ENCODE data around the gene PRR36. TPM values are rescaled to one million over a fixed set of nuclear protein-coding genes. Genes with fewer than 3 reads are reported as not detected.

Gene PRR36
- total RNA-seq, 1 experiment from 2014 or later = 21.9 TPM

DNA sequence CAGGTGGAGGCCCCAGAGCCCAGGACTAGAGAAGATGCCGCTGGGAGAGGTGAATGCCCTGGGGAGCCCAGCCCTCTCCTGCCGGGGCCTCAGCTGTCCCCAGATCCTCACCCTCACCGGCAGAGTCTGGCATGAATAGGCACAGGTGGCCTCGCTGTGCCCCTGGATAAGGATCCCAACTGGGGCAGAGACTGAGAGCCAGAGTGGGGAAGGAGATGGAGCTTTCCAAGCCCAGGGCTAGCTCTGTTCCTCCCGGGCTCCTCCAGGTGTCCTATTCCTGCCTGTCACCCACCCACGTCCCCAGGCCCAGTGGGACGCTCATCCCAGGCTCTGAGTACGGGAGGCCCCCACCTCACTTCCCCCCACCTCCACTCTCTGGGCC is 16.5 kb downstream of the PRR36 start:
- H3K27me3 Mint-ChIP-seq (ENCODE audit: low read depth) = peaks cover 65% of the 10 kb centered on the region
- H3K4me3 Mint-ChIP-seq = peak overlapping the region; percentile 59
- H3K27ac Mint-ChIP-seq = no peak overlapping the region

DNA sequence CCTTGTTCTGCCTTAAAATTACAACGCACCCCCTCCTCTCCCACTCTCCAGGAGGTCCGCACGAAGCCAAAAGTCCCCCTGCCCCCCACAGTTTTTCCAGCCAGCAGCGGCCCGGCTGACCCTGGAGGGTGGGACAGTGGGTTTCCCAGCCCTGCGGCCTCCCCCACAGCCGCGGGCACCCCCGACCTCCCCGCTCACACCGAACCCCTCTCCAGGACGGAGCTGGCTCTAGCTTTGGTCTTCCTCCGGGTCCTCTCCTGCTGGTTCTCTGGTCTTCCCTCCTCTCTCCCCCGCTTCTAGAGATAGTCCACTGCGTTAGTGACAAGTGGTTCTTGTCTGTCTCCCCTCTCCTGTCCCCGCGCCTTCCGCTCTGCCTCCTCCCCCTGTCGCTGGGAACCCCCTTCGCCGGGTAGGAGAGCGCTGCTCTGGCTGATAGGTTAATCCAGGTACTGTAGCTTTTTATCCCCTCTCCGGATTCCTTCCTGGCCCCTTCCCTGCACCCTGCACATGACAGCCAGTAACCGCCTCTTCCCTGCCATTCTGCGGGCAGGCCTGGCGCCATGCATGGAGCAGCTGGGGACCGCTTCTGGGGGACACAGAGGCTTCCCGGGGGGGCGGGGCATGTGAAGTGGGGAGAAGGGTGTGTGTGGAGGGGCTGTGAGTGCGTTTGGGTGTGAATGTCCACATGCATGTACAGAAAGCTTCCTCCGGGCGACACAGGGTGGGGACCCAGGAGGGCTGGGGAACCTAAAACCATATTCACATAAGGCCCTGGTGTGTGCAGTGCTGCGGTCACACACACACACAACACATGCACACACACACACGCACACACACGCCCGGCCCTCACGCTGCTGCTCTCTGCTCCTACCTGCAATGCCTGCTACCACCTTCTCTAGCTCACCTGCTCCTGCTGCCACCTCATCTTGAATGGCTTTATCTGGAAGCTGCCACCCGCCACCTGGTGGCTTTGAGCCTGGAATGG is 17.2 kb downstream of the PRR36 start:
- ATAC-seq = no peak
- CTCF ChIA-PET = interaction anchor here (0.6 to 3.1 kb wide), 20 partner anchors 12 to 663 kb away, joined by 3 to 65 read pairs (median 7); partner anchors contain the start of genes LRRC8E, MAP2K7, SNAPC2 and TIMM44
- peaks cover 17% of the 10 kb centered on the region for H3K4me1 Mint-ChIP-seq
- peaks cover 64% of the 10 kb centered on the region for H3K27me3 Mint-ChIP-seq (ENCODE audit: low read depth)
- POLR2A ChIA-PET = interaction anchor here (0.6 to 2.6 kb wide), 4 partner anchors 12 to 138 kb away, joined by 4 to 19 read pairs (median 8); no protein-coding TSS in a partner anchor
- no peak overlapping the region for H3K4me3 Mint-ChIP-seq
- no peaks in the 10 kb centered on the region for H3K36me3 Mint-ChIP-seq
- no peak overlapping the region for H3K27ac Mint-ChIP-seq
- no peak for TF ChIP-seq ELF4 (CRISPR knock-in tag; IDR thresholded peaks at IDR 0.05; ENCODE audit: low read depth)
- TF ChIP-seq, protein P1, sequence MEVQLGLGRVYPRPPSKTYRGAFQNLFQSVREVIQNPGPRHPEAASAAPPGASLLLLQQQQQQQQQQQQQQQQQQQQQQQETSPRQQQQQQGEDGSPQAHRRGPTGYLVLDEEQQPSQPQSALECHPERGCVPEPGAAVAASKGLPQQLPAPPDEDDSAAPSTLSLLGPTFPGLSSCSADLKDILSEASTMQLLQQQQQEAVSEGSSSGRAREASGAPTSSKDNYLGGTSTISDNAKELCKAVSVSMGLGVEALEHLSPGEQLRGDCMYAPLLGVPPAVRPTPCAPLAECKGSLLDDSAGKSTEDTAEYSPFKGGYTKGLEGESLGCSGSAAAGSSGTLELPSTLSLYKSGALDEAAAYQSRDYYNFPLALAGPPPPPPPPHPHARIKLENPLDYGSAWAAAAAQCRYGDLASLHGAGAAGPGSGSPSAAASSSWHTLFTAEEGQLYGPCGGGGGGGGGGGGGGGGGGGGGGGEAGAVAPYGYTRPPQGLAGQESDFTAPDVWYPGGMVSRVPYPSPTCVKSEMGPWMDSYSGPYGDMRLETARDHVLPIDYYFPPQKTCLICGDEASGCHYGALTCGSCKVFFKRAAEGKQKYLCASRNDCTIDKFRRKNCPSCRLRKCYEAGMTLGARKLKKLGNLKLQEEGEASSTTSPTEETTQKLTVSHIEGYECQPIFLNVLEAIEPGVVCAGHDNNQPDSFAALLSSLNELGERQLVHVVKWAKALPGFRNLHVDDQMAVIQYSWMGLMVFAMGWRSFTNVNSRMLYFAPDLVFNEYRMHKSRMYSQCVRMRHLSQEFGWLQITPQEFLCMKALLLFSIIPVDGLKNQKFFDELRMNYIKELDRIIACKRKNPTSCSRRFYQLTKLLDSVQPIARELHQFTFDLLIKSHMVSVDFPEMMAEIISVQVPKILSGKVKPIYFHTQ (CRISPR knock-in tag; IDR thresholded peaks at IDR 0.05) = no peak
- no peak for DNase-seq (ENCODE audit: low spot score)
- no peaks in the 10 kb centered on the region for H3K9me3 Mint-ChIP-seq

More for the DNA sequence above, 16.5 kb downstream of the PRR36 start:
- TF ChIP-seq JAZF1 (CRISPR knock-in tag; IDR thresholded peaks at IDR 0.05) (no peak), SP1 (CRISPR knock-in tag; conservative IDR thresholded peaks at IDR 0.05) (0 out of 2 replicates have a peak, but pooled peaks have one; percentile 16)
- ATAC-seq = no peak
- Mint-ChIP-seq H3K9me3 (no peaks in the 10 kb centered on the region), H3K36me3 (no peaks in the 10 kb centered on the region), H3K4me1 (peaks cover 17% of the 10 kb centered on the region)
- CTCF ChIA-PET = interaction anchor here (0.6 to 3.1 kb wide), 31 partner anchors 8 to 317 kb away, joined by 3 to 65 read pairs (median 4); partner anchors contain the start of genes CLEC4M, LRRC8E, MAP2K7 and SNAPC2
- no peak for DNase-seq (ENCODE audit: low spot score)
- POLR2A ChIA-PET = interaction anchor here (0.6 to 2.6 kb wide), 7 partner anchors 12 to 138 kb away, joined by 3 to 19 read pairs (median 5); partner anchors contain the start of genes MAP2K7 and SNAPC2

DNA sequence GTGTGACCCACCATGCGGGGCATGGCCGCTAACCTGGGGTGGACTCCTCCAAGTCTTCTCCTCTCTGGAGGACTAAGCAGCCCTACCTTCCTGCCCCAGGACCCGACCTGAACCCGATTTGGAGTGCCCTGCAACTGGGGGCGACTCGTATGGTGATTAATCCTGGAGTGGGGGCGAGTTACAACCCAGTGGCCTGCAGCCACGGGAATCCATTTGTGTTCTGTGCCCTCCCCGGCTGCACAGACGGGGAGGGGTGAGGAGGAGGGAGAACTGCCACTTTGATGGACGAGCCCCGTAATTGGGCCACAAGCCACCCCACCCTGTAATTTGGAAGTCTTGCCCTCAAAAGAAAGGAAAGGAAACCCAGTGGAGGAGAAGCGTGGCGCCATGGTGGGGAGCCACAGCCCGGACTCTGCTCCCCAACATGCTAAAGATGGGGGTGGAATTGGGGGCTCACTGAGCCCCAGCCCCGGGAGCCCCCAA is 18.0 kb downstream of the PRR36 start:
- H3K9me3 Mint-ChIP-seq = no peaks in the 10 kb centered on the region
- CTCF ChIA-PET = interaction anchor here (0.6 to 3.1 kb wide), 4 partner anchors 13 to 662 kb away, joined by 3 to 65 read pairs (median 17); no protein-coding TSS in a partner anchor
- H3K27me3 Mint-ChIP-seq (ENCODE audit: low read depth) = peaks cover 57% of the 10 kb centered on the region
- TF ChIP-seq, protein P2, sequence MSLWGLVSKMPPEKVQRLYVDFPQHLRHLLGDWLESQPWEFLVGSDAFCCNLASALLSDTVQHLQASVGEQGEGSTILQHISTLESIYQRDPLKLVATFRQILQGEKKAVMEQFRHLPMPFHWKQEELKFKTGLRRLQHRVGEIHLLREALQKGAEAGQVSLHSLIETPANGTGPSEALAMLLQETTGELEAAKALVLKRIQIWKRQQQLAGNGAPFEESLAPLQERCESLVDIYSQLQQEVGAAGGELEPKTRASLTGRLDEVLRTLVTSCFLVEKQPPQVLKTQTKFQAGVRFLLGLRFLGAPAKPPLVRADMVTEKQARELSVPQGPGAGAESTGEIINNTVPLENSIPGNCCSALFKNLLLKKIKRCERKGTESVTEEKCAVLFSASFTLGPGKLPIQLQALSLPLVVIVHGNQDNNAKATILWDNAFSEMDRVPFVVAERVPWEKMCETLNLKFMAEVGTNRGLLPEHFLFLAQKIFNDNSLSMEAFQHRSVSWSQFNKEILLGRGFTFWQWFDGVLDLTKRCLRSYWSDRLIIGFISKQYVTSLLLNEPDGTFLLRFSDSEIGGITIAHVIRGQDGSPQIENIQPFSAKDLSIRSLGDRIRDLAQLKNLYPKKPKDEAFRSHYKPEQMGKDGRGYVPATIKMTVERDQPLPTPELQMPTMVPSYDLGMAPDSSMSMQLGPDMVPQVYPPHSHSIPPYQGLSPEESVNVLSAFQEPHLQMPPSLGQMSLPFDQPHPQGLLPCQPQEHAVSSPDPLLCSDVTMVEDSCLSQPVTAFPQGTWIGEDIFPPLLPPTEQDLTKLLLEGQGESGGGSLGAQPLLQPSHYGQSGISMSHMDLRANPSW (CRISPR knock-in tag; conservative IDR thresholded peaks at IDR 0.05; ENCODE audit: low read depth) = no peak
- no peak for TF ChIP-seq ZNF671 (CRISPR knock-in tag; IDR thresholded peaks at IDR 0.05)
- TF ChIP-seq, protein P3, sequence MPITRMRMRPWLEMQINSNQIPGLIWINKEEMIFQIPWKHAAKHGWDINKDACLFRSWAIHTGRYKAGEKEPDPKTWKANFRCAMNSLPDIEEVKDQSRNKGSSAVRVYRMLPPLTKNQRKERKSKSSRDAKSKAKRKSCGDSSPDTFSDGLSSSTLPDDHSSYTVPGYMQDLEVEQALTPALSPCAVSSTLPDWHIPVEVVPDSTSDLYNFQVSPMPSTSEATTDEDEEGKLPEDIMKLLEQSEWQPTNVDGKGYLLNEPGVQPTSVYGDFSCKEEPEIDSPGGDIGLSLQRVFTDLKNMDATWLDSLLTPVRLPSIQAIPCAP (CRISPR knock-in tag; IDR thresholded peaks at IDR 0.05) = no peak
- TF ChIP-seq EMX1 (CRISPR knock-in tag; IDR thresholded peaks at IDR 0.05) = no peak
- no peak for TF ChIP-seq TCF7 (CRISPR knock-in tag; IDR thresholded peaks at IDR 0.05; ENCODE audit: low read depth)
- TF ChIP-seq, protein P4, sequence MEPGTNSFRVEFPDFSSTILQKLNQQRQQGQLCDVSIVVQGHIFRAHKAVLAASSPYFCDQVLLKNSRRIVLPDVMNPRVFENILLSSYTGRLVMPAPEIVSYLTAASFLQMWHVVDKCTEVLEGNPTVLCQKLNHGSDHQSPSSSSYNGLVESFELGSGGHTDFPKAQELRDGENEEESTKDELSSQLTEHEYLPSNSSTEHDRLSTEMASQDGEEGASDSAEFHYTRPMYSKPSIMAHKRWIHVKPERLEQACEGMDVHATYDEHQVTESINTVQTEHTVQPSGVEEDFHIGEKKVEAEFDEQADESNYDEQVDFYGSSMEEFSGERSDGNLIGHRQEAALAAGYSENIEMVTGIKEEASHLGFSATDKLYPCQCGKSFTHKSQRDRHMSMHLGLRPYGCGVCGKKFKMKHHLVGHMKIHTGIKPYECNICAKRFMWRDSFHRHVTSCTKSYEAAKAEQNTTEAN (CRISPR knock-in tag; IDR thresholded peaks at IDR 0.05) = no peak
- TF ChIP-seq, protein P5, sequence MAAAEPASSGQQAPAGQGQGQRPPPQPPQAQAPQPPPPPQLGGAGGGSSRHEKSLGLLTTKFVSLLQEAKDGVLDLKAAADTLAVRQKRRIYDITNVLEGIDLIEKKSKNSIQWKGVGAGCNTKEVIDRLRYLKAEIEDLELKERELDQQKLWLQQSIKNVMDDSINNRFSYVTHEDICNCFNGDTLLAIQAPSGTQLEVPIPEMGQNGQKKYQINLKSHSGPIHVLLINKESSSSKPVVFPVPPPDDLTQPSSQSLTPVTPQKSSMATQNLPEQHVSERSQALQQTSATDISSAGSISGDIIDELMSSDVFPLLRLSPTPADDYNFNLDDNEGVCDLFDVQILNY (CRISPR knock-in tag; IDR thresholded peaks at IDR 0.05) = no peak
- no peak for TF ChIP-seq CREB1 (CRISPR knock-in tag; IDR thresholded peaks at IDR 0.05)
- no peak for TF ChIP-seq RORB (CRISPR knock-in tag; IDR thresholded peaks at IDR 0.05)
- no peak for TF ChIP-seq ZNF219 (CRISPR knock-in tag; IDR thresholded peaks at IDR 0.05; ENCODE audit: borderline replicate concordance)
- TF ChIP-seq ZNF232 (CRISPR knock-in tag; IDR thresholded peaks at IDR 0.05) = no peak
- no peak for TF ChIP-seq ELF4 (CRISPR knock-in tag; IDR thresholded peaks at IDR 0.05; ENCODE audit: low read depth)
- TF ChIP-seq, protein P6, sequence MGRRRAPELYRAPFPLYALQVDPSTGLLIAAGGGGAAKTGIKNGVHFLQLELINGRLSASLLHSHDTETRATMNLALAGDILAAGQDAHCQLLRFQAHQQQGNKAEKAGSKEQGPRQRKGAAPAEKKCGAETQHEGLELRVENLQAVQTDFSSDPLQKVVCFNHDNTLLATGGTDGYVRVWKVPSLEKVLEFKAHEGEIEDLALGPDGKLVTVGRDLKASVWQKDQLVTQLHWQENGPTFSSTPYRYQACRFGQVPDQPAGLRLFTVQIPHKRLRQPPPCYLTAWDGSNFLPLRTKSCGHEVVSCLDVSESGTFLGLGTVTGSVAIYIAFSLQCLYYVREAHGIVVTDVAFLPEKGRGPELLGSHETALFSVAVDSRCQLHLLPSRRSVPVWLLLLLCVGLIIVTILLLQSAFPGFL (CRISPR knock-in tag; IDR thresholded peaks at IDR 0.05; ENCODE audit: borderline replicate concordance) = no peak
- no peak for TF ChIP-seq RELA (CRISPR knock-in tag; IDR thresholded peaks at IDR 0.05; ENCODE audit: borderline replicate concordance)

More for the DNA sequence above, 18.0 kb downstream of the PRR36 start:
- DNase-seq (ENCODE audit: low spot score) = no peak
- Mint-ChIP-seq H3K4me1 (peaks cover 12% of the 10 kb centered on the region), H3K4me3 (no peak overlapping the region), H3K27ac (no peak overlapping the region), H3K36me3 (no peaks in the 10 kb centered on the region)
- POLR2A ChIA-PET = no interaction called here
- no peak for ATAC-seq
